HEK293 (cell line): ENCODE measurements around the gene BCAR1.
A peak's percentile ranks its signal among the peaks of the same experiment; 100 is the strongest.

Experiments
- CTCF ChIA-PET: fragments of 350-600 bp; formaldehyde crosslinking; extraction: SDS; loops from one replicate; lab custom pipeline; 2021; ENCODE audit warnings: antibody characterized with exemption; lab: Yijun Ruan, JAX
- POLR2A ChIA-PET: fragments of 300-600 bp; formaldehyde crosslinking; extraction: SDS; loops from one replicate; lab custom pipeline; 2020; ENCODE audit warnings: antibody characterized with exemption, inconsistent platforms; lab: Yijun Ruan, JAX
- H3K27ac ChIP-seq: fragments of 200-500 bp; sonication (Bioruptor generic); 2 replicates; pipeline ENCODE4 v1.5.1; 2014; ENCODE audit warnings: low read depth, low read length, control low read depth, inconsistent platforms; ENCODE audit errors: extremely low read depth
- H3K36me3 ChIP-seq, 2 experiments: fragments of 200-500 bp in 1 of 2; sonication (Bioruptor generic) in 1 of 2; 1 replicate in 1 of 2; 2 replicates in 1 of 2; pipeline ENCODE4 v1.5.1; 2014 to 2017; ENCODE audit warnings: inconsistent platforms in 2 of 2, low read length in 2 of 2; ENCODE audit not compliant: control insufficient read depth in 2 of 2, insufficient read depth in 1 of 2
- H3K4me1 ChIP-seq: fragments of 200-500 bp; sonication (Bioruptor generic); 2 replicates; pipeline ENCODE4 v1.5.1; 2014; ENCODE audit warnings: mild to moderate bottlenecking, low read length, inconsistent platforms; ENCODE audit not compliant: control insufficient read depth, insufficient read depth
- H3K4me3 ChIP-seq: 2 replicates; pipeline ENCODE4 v1.5.1; 2011; ENCODE audit warnings: low read depth, mild to moderate bottlenecking, control low read depth, low read length, moderate library complexity
- H3K9me3 ChIP-seq: fragments of 200-500 bp; sonication (Bioruptor generic); 2 replicates; pipeline ENCODE4 v1.5.1; 2014; ENCODE audit warnings: low read depth, low read length, inconsistent platforms; ENCODE audit not compliant: control insufficient read depth, insufficient read depth
- EGR2 ChIP-seq: fragments of 450-650 bp; formaldehyde crosslinking; IDR thresholded peaks from 2 replicates; pipeline ENCODE4 v1.5.1; 2016; ENCODE audit warnings: low read depth, missing biosample characterization, missing genetic modification characterization
- GLIS1 ChIP-seq: fragments of 450-650 bp; formaldehyde crosslinking; IDR thresholded peaks from 2 replicates; pipeline ENCODE4 v1.5.1; 2016; ENCODE audit warnings: missing biosample characterization, missing genetic modification characterization
- KLF1 ChIP-seq: fragments of 450-650 bp; formaldehyde crosslinking; IDR thresholded peaks from 2 replicates; pipeline ENCODE4 v1.5.1; 2016; ENCODE audit warnings: missing biosample characterization, missing genetic modification characterization
- KLF7 ChIP-seq: fragments of 450-650 bp; formaldehyde crosslinking; IDR thresholded peaks from 2 replicates; pipeline ENCODE4 v1.5.1; 2016; ENCODE audit warnings: missing biosample characterization, missing genetic modification characterization, borderline replicate concordance
- KLF9 ChIP-seq: fragments of 450-650 bp; formaldehyde crosslinking; IDR thresholded peaks from 2 replicates; pipeline ENCODE4 v1.5.1; 2016; ENCODE audit warnings: missing biosample characterization, missing genetic modification characterization, low read depth
- PRDM1 ChIP-seq: fragments of 450-650 bp; formaldehyde crosslinking; IDR thresholded peaks from 2 replicates; pipeline ENCODE4; 2016; ENCODE audit warnings: missing biosample characterization, missing genetic modification characterization
- REPIN1 ChIP-seq: fragments of 450-650 bp; formaldehyde crosslinking; IDR thresholded peaks from 2 replicates; pipeline ENCODE4 v1.5.1; 2017; ENCODE audit warnings: missing biosample characterization, missing genetic modification characterization, low read depth
- SP2 ChIP-seq: fragments of 450-650 bp; formaldehyde crosslinking; IDR thresholded peaks from 2 replicates; pipeline ENCODE4 v1.5.1; 2016; ENCODE audit warnings: missing biosample characterization, missing genetic modification characterization
- WT1 ChIP-seq: fragments of 450-650 bp; formaldehyde crosslinking; IDR thresholded peaks from 2 replicates; pipeline ENCODE4 v1.5.1; 2016; ENCODE audit warnings: missing biosample characterization, missing genetic modification characterization
- YY1 ChIP-seq: fragments of 450-650 bp; formaldehyde crosslinking; IDR thresholded peaks from 2 replicates; pipeline ENCODE4 v1.5.1; 2018; ENCODE audit warnings: missing biosample characterization, missing genetic modification characterization
- ZNF311 ChIP-seq: fragments of 450-650 bp; formaldehyde crosslinking; IDR thresholded peaks from 2 replicates; pipeline ENCODE4 v1.5.1; 2017; ENCODE audit warnings: missing biosample characterization, missing genetic modification characterization, borderline replicate concordance
- ZNF335 ChIP-seq: fragments of 450-650 bp; formaldehyde crosslinking; conservative IDR thresholded peaks from 2 replicates; pipeline ENCODE4 v1.5.1; 2016; ENCODE audit warnings: missing biosample characterization, missing genetic modification characterization
- ZNF350 ChIP-seq: fragments of 450-650 bp; formaldehyde crosslinking; IDR thresholded peaks from 2 replicates; pipeline ENCODE4 v1.5.0; 2017; ENCODE audit warnings: missing biosample characterization, mild to moderate bottlenecking, missing genetic modification characterization
- ZNF394 ChIP-seq: fragments of 450-650 bp; formaldehyde crosslinking; IDR thresholded peaks from 2 replicates; pipeline ENCODE4 v1.5.1; 2016; ENCODE audit warnings: missing biosample characterization, missing genetic modification characterization, mild to moderate bottlenecking, moderate library complexity, borderline replicate concordance
- ZNF558 ChIP-seq: fragments of 450-650 bp; formaldehyde crosslinking; IDR thresholded peaks from 2 replicates; pipeline ENCODE4 v1.5.1; 2016; ENCODE audit warnings: missing biosample characterization, missing genetic modification characterization
- ZNF561 ChIP-seq: fragments of 450-650 bp; IDR thresholded peaks from 2 replicates; pipeline ENCODE4 v1.5.1; 2018; ENCODE audit warnings: missing biosample characterization, missing genetic modification characterization, borderline replicate concordance
- ZNF621 ChIP-seq: fragments of 450-650 bp; formaldehyde crosslinking; IDR thresholded peaks from 2 replicates; pipeline ENCODE4 v1.5.1; 2017; ENCODE audit warnings: missing biosample characterization, missing genetic modification characterization
- ZNF701 ChIP-seq: fragments of 450-650 bp; formaldehyde crosslinking; IDR thresholded peaks from 2 replicates; pipeline ENCODE4 v1.5.1; 2016; ENCODE audit warnings: missing biosample characterization, missing genetic modification characterization
- ZNF768 ChIP-seq: fragments of 450-650 bp; formaldehyde crosslinking; IDR thresholded peaks from 2 replicates; pipeline ENCODE4 v1.5.1; 2018; ENCODE audit warnings: missing biosample characterization, mild to moderate bottlenecking, missing genetic modification characterization
- ZNF777 ChIP-seq: fragments of 450-650 bp; formaldehyde crosslinking; IDR thresholded peaks from 2 replicates; pipeline ENCODE4 v1.5.1; 2017; ENCODE audit warnings: missing biosample characterization, missing genetic modification characterization, borderline replicate concordance
- TF ChIP-seq, protein P1 (sequence below): fragments of 450-650 bp; formaldehyde crosslinking; IDR thresholded peaks from 2 replicates; pipeline ENCODE4 v1.5.1; 2016; ENCODE audit warnings: missing biosample characterization, missing genetic modification characterization
- TF ChIP-seq, protein P2 (sequence below): fragments of 450-650 bp; formaldehyde crosslinking; IDR thresholded peaks from 2 replicates; pipeline ENCODE4 v1.5.1; 2017; ENCODE audit warnings: missing biosample characterization, missing genetic modification characterization
- TF ChIP-seq, protein P3 (sequence below): fragments of 450-650 bp; formaldehyde crosslinking; IDR thresholded peaks from 2 replicates; pipeline ENCODE4 v1.5.1; 2016; ENCODE audit warnings: missing biosample characterization, missing genetic modification characterization
- TF ChIP-seq, protein P4 (sequence below): fragments of 450-650 bp; formaldehyde crosslinking; conservative IDR thresholded peaks from 2 replicates; pipeline ENCODE4 v1.5.1; 2016; ENCODE audit warnings: low read depth, missing biosample characterization, missing genetic modification characterization
- TF ChIP-seq, protein P5 (sequence below): fragments of 450-650 bp; formaldehyde crosslinking; IDR thresholded peaks from 2 replicates; pipeline ENCODE4 v1.5.1; 2017; ENCODE audit warnings: missing biosample characterization, mild to moderate bottlenecking, missing genetic modification characterization, moderate library complexity

BCAR1 gene

DNA sequence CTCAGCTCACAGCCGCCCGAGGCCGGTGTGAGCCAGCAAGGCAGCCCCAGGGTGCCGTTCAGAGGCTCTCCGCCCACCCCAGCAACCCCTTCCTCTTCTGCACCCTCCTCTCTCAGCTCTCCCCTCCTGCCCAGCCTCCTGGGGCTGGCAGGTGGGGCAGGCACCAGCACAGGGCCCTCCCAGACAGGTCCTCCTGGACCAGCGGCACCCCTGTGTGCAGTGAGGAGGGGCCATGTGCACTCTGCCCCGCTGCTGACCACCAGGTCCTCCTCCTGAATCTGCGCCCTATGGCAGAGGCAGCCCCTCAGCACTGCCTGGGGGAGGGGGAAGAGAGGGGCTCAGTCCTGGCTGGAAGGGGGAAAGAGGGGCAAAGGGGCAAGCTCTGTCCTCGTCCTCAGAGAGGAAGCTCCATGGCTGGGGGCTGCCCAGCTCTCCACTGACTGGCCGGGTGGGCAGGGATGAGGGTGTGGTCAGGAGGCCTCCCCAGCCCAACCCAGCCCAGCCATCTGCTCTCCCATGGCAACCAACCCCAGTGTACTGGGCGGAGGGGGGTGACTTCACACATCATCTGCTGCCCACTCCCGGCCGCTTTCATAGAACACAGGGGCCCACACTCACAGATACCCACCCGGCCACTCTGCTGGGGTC lies 5.4 kb upstream of the BCAR1 start:
- Histone ChIP-seq H3K4me3 (no peak overlapping the region), H3K9me3 (no peaks in the 10 kb centered on the region), H3K4me1 (peaks cover 9% of the 10 kb centered on the region), H3K27ac (peak overlapping the region; percentile 36; the same call in 1 of the 2 replicates), H3K36me3 (no peaks in the 10 kb centered on the region)
- ChIA-PET CTCF (interaction anchor here (0.6 to 2.8 kb wide), 5 partner anchors 22 to 130 kb away, joined by 4 to 17 read pairs (median 4); no protein-coding TSS in a partner anchor), POLR2A (interaction anchor here (1.0 kb wide), 1 partner anchor 49 kb away, joined by 3 read pairs; no protein-coding TSS in a partner anchor)
- TF ChIP-seq ZNF768 (tag by site-specific recombination) (no peak), ZNF561 (tag by site-specific recombination) (no peak), KLF7 (tag by site-specific recombination) (no peak), ZNF350 (no peak), KLF9 (tag by site-specific recombination) (no peak), REPIN1 (no peak), YY1 (no peak), ZNF558 (tag by site-specific recombination) (no peak), EGR2 (peak; percentile 38; the same call in 1 of the 2 replicates), WT1 (tag by site-specific recombination) (no peak), ZNF777 (tag by site-specific recombination) (no peak), GLIS1 (peak; percentile 65), PRDM1 (tag by site-specific recombination) (no peak), ZNF335 (tag by site-specific recombination) (peak; percentile 63), ZNF701 (tag by site-specific recombination) (no peak), ZNF311 (tag by site-specific recombination) (no peak), SP2 (tag by site-specific recombination) (0 out of 2 replicates have a peak, but pooled peaks have one; percentile 19), ZNF394 (tag by site-specific recombination) (no peak), ZNF621 (tag by site-specific recombination) (no peak), KLF1 (tag by site-specific recombination) (peak; percentile 93)
- TF ChIP-seq, protein P1, sequence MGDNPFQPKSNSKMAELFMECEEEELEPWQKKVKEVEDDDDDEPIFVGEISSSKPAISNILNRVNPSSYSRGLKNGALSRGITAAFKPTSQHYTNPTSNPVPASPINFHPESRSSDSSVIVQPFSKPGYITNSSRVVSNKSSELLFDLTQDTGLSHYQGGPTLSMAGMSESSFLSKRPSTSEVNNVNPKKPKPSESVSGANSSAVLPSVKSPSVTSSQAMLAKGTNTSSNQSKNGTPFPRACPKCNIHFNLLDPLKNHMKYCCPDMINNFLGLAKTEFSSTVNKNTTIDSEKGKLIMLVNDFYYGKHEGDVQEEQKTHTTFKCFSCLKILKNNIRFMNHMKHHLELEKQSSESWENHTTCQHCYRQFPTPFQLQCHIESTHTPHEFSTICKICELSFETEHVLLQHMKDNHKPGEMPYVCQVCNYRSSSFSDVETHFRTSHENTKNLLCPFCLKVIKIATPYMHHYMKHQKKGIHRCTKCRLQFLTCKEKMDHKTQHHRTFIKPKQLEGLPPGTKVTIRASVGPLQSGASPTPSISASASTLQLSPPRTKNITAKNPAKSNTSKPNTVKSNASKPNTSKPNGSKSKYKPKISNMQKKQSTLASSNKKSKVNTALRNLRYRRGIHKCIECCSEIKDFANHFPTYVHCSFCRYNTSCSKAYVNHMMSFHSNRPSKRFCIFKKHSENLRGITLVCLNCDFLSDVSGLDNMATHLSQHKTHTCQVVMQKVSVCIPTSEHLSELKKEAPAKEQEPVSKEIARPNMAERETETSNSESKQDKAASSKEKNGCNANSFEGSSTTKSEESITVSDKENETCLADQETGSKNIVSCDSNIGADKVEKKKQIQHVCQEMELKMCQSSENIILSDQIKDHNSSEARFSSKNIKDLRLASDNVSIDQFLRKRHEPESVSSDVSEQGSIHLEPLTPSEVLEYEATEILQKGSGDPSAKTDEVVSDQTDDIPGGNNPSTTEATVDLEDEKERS (tag by site-specific recombination), result no peak
- TF ChIP-seq, protein P2, sequence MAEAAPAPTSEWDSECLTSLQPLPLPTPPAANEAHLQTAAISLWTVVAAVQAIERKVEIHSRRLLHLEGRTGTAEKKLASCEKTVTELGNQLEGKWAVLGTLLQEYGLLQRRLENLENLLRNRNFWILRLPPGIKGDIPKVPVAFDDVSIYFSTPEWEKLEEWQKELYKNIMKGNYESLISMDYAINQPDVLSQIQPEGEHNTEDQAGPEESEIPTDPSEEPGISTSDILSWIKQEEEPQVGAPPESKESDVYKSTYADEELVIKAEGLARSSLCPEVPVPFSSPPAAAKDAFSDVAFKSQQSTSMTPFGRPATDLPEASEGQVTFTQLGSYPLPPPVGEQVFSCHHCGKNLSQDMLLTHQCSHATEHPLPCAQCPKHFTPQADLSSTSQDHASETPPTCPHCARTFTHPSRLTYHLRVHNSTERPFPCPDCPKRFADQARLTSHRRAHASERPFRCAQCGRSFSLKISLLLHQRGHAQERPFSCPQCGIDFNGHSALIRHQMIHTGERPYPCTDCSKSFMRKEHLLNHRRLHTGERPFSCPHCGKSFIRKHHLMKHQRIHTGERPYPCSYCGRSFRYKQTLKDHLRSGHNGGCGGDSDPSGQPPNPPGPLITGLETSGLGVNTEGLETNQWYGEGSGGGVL, result peak; percentile 40; the same call in 1 of the 2 replicates
- TF ChIP-seq, protein P3, sequence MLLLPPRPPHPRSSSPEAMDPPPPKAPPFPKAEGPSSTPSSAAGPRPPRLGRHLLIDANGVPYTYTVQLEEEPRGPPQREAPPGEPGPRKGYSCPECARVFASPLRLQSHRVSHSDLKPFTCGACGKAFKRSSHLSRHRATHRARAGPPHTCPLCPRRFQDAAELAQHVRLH (tag by site-specific recombination), result no peak
- TF ChIP-seq, protein P4, sequence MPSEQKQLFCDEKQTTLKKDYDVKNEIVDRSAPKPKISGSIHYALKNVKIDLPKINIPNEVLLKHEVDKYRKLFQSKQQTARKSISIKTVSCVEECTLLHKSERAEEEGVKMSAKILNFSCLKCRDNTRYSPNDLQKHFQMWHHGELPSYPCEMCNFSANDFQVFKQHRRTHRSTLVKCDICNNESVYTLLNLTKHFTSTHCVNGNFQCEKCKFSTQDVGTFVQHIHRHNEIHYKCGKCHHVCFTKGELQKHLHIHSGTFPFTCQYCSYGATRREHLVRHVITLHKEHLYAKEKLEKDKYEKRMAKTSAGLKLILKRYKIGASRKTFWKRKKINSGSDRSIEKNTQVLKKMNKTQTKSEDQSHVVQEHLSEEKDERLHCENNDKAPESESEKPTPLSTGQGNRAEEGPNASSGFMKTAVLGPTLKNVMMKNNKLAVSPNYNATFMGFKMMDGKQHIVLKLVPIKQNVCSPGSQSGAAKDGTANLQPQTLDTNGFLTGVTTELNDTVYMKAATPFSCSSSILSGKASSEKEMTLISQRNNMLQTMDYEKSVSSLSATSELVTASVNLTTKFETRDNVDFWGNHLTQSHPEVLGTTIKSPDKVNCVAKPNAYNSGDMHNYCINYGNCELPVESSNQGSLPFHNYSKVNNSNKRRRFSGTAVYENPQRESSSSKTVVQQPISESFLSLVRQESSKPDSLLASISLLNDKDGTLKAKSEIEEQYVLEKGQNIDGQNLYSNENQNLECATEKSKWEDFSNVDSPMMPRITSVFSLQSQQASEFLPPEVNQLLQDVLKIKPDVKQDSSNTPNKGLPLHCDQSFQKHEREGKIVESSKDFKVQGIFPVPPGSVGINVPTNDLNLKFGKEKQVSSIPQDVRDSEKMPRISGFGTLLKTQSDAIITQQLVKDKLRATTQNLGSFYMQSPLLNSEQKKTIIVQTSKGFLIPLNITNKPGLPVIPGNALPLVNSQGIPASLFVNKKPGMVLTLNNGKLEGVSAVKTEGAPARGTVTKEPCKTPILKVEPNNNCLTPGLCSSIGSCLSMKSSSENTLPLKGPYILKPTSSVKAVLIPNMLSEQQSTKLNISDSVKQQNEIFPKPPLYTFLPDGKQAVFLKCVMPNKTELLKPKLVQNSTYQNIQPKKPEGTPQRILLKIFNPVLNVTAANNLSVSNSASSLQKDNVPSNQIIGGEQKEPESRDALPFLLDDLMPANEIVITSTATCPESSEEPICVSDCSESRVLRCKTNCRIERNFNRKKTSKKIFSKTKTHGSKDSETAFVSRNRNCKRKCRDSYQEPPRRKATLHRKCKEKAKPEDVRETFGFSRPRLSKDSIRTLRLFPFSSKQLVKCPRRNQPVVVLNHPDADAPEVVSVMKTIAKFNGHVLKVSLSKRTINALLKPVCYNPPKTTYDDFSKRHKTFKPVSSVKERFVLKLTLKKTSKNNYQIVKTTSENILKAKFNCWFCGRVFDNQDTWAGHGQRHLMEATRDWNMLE (tag by site-specific recombination), result no peak
- TF ChIP-seq, protein P5, sequence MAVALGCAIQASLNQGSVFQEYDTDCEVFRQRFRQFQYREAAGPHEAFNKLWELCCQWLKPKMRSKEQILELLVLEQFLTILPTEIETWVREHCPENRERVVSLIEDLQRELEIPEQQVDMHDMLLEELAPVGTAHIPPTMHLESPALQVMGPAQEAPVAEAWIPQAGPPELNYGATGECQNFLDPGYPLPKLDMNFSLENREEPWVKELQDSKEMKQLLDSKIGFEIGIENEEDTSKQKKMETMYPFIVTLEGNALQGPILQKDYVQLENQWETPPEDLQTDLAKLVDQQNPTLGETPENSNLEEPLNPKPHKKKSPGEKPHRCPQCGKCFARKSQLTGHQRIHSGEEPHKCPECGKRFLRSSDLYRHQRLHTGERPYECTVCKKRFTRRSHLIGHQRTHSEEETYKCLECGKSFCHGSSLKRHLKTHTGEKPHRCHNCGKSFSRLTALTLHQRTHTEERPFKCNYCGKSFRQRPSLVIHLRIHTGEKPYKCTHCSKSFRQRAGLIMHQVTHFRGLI (tag by site-specific recombination), result peak; percentile 92
